Astrocyte (in vitro differentiated cells and primary cell): ENCODE results near the gene RXFP1. TPM values are rescaled to one million over a fixed set of nuclear protein-coding genes. Genes with fewer than 3 reads are reported as not detected.

ENCODE experiments used
- DNase-seq: peaks from one replicate; pipeline ENCODE4 v3.0.0-alpha.2; 2010; ENCODE audit warnings: low read depth
- FAIRE-seq: peaks from 2 replicates; lab custom pipeline; 2011; peaks lifted over from hg19 to GRCh38; lab: Jason Lieb, UNC
- H2AFZ ChIP-seq: 2 replicates; pipeline ENCODE4 v1.6.0; 2012; ENCODE audit warnings: low read depth, low read length, inconsistent platforms
- H3K27ac ChIP-seq: 2 replicates; pipeline ENCODE4 v1.5.1; 2011; ENCODE audit warnings: low read depth, low read length, inconsistent platforms
- H3K27me3 ChIP-seq: 2 replicates; pipeline ENCODE4 v1.6.0; 2011; ENCODE audit warnings: low read length, inconsistent platforms; ENCODE audit not compliant: insufficient read depth
- H3K36me3 ChIP-seq: 2 replicates; pipeline ENCODE4 v1.5.1; 2011; ENCODE audit warnings: low read length, inconsistent platforms; ENCODE audit not compliant: insufficient read depth
- H3K4me1 ChIP-seq: 2 replicates; pipeline ENCODE4 v1.5.1; 2011; ENCODE audit warnings: low read length, inconsistent platforms; ENCODE audit not compliant: insufficient read depth
- H3K4me2 ChIP-seq: 2 replicates; pipeline ENCODE4 v1.6.0; 2012; ENCODE audit warnings: low read length, inconsistent platforms
- H3K4me3 ChIP-seq: 2 replicates; pipeline ENCODE4 v1.5.1; 2011; ENCODE audit warnings: low read depth, mild to moderate bottlenecking, low read length, inconsistent platforms; ENCODE audit not compliant: insufficient read depth
- H3K79me2 ChIP-seq: 2 replicates; pipeline ENCODE4 v1.6.0; 2012; ENCODE audit warnings: mild to moderate bottlenecking, low read length, inconsistent platforms; ENCODE audit not compliant: insufficient read depth
- H3K9ac ChIP-seq: 2 replicates; pipeline ENCODE4 v1.6.0; 2012; ENCODE audit warnings: mild to moderate bottlenecking, low read length, inconsistent platforms
- H3K9me3 ChIP-seq: 2 replicates; pipeline ENCODE4 v1.5.1; 2012; ENCODE audit warnings: low read depth, mild to moderate bottlenecking, low read length, inconsistent platforms; ENCODE audit not compliant: insufficient read depth
- H4K20me1 ChIP-seq: 2 replicates; pipeline ENCODE4 v1.6.0; 2012; ENCODE audit warnings: low read length, inconsistent platforms; ENCODE audit not compliant: insufficient read depth
- H3K27ac Mint-ChIP-seq: one replicate; pipeline ENCODE4 v1.8.0; 2021; ENCODE audit warnings: mild to moderate bottlenecking, mixed read lengths; ENCODE audit not compliant: unreplicated experiment
- H3K27me3 Mint-ChIP-seq: one replicate; pipeline ENCODE4 v1.8.0; 2021; ENCODE audit warnings: low read depth, mixed read lengths; ENCODE audit not compliant: unreplicated experiment
- H3K36me3 Mint-ChIP-seq: one replicate; pipeline ENCODE4 v1.8.0; 2021; ENCODE audit warnings: low read depth, mixed read lengths; ENCODE audit not compliant: unreplicated experiment
- H3K4me1 Mint-ChIP-seq: one replicate; pipeline ENCODE4 v1.8.0; 2021; ENCODE audit warnings: low read depth, mixed read lengths; ENCODE audit not compliant: unreplicated experiment
- H3K4me3 Mint-ChIP-seq: one replicate; pipeline ENCODE4 v1.8.0; 2021; ENCODE audit warnings: mild to moderate bottlenecking, moderate library complexity, mixed read lengths; ENCODE audit not compliant: unreplicated experiment
- H3K9me3 Mint-ChIP-seq: one replicate; pipeline ENCODE4 v1.8.0; 2021; ENCODE audit warnings: mild to moderate bottlenecking, mixed read lengths; ENCODE audit not compliant: unreplicated experiment
- CTCF ChIP-seq: IDR thresholded peaks from 2 replicates; pipeline ENCODE4 v1.5.1; 2011; ENCODE audit warnings: low read depth, mild to moderate bottlenecking, inconsistent platforms, low read length, moderate library complexity; ENCODE audit not compliant: insufficient read depth
- EZH2 ChIP-seq: IDR thresholded peaks from 2 replicates; pipeline ENCODE4 v1.6.1; 2012; ENCODE audit warnings: mild to moderate bottlenecking, low read length, inconsistent platforms; ENCODE audit not compliant: insufficient read depth
- total RNA-seq: library from RNA; stranded (reverse); gene quantifications from 2 replicates; pipeline ENCODE4 v1.2.1, GENCODE V29; 2021

RXFP1 gene
- total RNA-seq, 1 donor from 2014 or later, result 0.14 TPM

GRCh38 chr4:158590824-158591223 is 69.1 kb downstream of the RXFP1 start:
- no peaks in the 10 kb centered on the region for H3K9me3 ChIP-seq
- no peaks in the 10 kb centered on the region for H3K4me1 ChIP-seq
- H3K27me3 ChIP-seq, result no peaks in the 10 kb centered on the region
- Mint-ChIP-seq H3K36me3 (no peaks in the 10 kb centered on the region), H3K4me3 (no peak overlapping the region), H3K27ac (no peak overlapping the region), H3K27me3 (no peaks in the 10 kb centered on the region), H3K4me1 (no peaks in the 10 kb centered on the region), H3K9me3 (peaks cover 2% of the 10 kb centered on the region)
- H3K4me3 ChIP-seq, result no peak overlapping the region
- no peaks in the 10 kb centered on the region for H4K20me1 ChIP-seq
- TF ChIP-seq EZH2 (no peak), CTCF (no peak)
- H2AFZ ChIP-seq, result no peak overlapping the region
- no peaks in the 10 kb centered on the region for H3K79me2 ChIP-seq
- H3K9ac ChIP-seq, result no peak overlapping the region
- DNase-seq (no peak), FAIRE-seq (no peak)
- H3K4me2 ChIP-seq, result no peak overlapping the region
- no peaks in the 10 kb centered on the region for H3K36me3 ChIP-seq
- no peak overlapping the region for H3K27ac ChIP-seq

- FAIRE-seq, result no peak
Measured at GRCh38 chr4:158597879-158598596, 76.4 kb downstream of the RXFP1 start.

More at GRCh38 chr4:158597879-158598596, 76.4 kb downstream of the RXFP1 start:
- H4K20me1 ChIP-seq, result no peaks in the 10 kb centered on the region
- no peak overlapping the region for H3K27ac ChIP-seq
- H3K9me3 Mint-ChIP-seq, result no peaks in the 10 kb centered on the region
- H3K4me3 Mint-ChIP-seq, result no peak overlapping the region
- no peak overlapping the region for H3K9ac ChIP-seq
- no peak for DNase-seq
- no peaks in the 10 kb centered on the region for H3K36me3 ChIP-seq
- H3K27ac Mint-ChIP-seq, result no peak overlapping the region
- H2AFZ ChIP-seq, result no peak overlapping the region
- H3K9me3 ChIP-seq, result no peaks in the 10 kb centered on the region
- H3K4me2 ChIP-seq, result no peak overlapping the region
- H3K4me1 Mint-ChIP-seq, result peaks cover 4% of the 10 kb centered on the region
- H3K4me3 ChIP-seq, result no peak overlapping the region
- no peaks in the 10 kb centered on the region for H3K4me1 ChIP-seq
- no peaks in the 10 kb centered on the region for H3K79me2 ChIP-seq
- no peaks in the 10 kb centered on the region for H3K36me3 Mint-ChIP-seq
- no peak for TF ChIP-seq CTCF
- no peak for TF ChIP-seq EZH2
- no peaks in the 10 kb centered on the region for H3K27me3 Mint-ChIP-seq
- no peaks in the 10 kb centered on the region for H3K27me3 ChIP-seq
